Breast epithelium (tissue), 3 donors: Measurements from ENCODE around the gene MARF1.

Source experiments
- CTCF ChIP-seq, 3 donors: fragments of 450-650 bp; IDR thresholded peaks; one replicate each; pipeline ENCODE4 v1.5.1; 2016 to 2017; ENCODE audit warnings: antibody characterized with exemption in 3 of 3, mild to moderate bottlenecking in 3 of 3, moderate library complexity in 3 of 3
- POLR2A ChIP-seq: fragments of 450-650 bp; IDR thresholded peaks from one replicate; pipeline ENCODE4 v1.6.1; 2016; ENCODE audit warnings: antibody characterized with exemption, mild to moderate bottlenecking, moderate library complexity
- POLR2AphosphoS5 ChIP-seq, 3 donors: sonication (generic); formaldehyde crosslinking; IDR thresholded peaks; one replicate each; pipeline ENCODE4 v1.6.1; 2017; ENCODE audit warnings: antibody characterized with exemption in 3 of 3

- TF ChIP-seq CTCF (IDR thresholded peaks at IDR 0.05) = no peak
- TF ChIP-seq POLR2AphosphoS5 (IDR thresholded peaks at IDR 0.05) = no peak
- no peak for TF ChIP-seq POLR2A
Observed at GRCh38 chr16:15667091-15667742, 24.3 kb upstream of the MARF1 start.
